Myocyte (in vitro differentiated cells): Measurements from ENCODE around the gene TEX44. TPM values are rescaled to one million over a fixed set of nuclear protein-coding genes. Genes with fewer than 3 reads are reported as not detected.
A peak's percentile ranks its signal among the peaks of the same experiment; 100 is the strongest.

Experiments used
- DNase-seq: peaks from one replicate; pipeline ENCODE4 v3.0.0-alpha.2; 2012; ENCODE audit warnings: low read depth
- total RNA-seq: library from RNA; depleted of rRNA; stranded (reverse); fragments of >200 nt; gene quantifications from 2 replicates; pipeline ENCODE4 v1.2.3, GENCODE V29; 2014

The TEX44 gene
- total RNA-seq, 1 donor from 2014 or later: not detected

GRCh38 chr2:231633241-231633976 is 40.7 kb downstream of the TEX44 start:
- DNase-seq: no peak

- DNase-seq: no peak
Observed at GRCh38 chr2:231634412-231634811, 41.7 kb downstream of the TEX44 start.

- DNase-seq: no peak
Observed at GRCh38 chr2:231634951-231635875, 42.5 kb downstream of the TEX44 start.

- DNase-seq: no peak
Observed at GRCh38 chr2:231640241-231640640, 47.6 kb downstream of the TEX44 start.

- peak; percentile 38 for DNase-seq
Observed at GRCh38 chr2:231640641-231641111, 48.0 kb downstream of the TEX44 start.

GRCh38 chr2:231642631-231643494 is 50.2 kb downstream of the TEX44 start:
- DNase-seq: peak; percentile 98

- no peak for DNase-seq
Observed at GRCh38 chr2:231643495-231643888, 50.8 kb downstream of the TEX44 start.

Other genes with a start within 250 kb of the TEX44 start
- gene B3GNT7, start 197.2 kb upstream of the TEX44 start, total RNA-seq: 0.10 TPM in 1 of 2 replicates, not detected in the other
- 148 and 165 TPM in 2 replicates for gene NCL, start 128.4 kb upstream of the TEX44 start, total RNA-seq
- not detected in 2 replicates for gene NMUR1, start 62.4 kb upstream of the TEX44 start, total RNA-seq
- gene PTMA, start 115.7 kb downstream of the TEX44 start, total RNA-seq: 274 and 313 TPM in 2 replicates
- 22.2 and 27.4 TPM in 2 replicates for gene PDE6D, start 188.4 kb downstream of the TEX44 start, total RNA-seq
- 21.4 and 26.5 TPM in 2 replicates for gene COPS7B, start 193.6 kb downstream of the TEX44 start, total RNA-seq